ENCODE results near the gene RALGPS1.

The RALGPS1 gene

DNA sequence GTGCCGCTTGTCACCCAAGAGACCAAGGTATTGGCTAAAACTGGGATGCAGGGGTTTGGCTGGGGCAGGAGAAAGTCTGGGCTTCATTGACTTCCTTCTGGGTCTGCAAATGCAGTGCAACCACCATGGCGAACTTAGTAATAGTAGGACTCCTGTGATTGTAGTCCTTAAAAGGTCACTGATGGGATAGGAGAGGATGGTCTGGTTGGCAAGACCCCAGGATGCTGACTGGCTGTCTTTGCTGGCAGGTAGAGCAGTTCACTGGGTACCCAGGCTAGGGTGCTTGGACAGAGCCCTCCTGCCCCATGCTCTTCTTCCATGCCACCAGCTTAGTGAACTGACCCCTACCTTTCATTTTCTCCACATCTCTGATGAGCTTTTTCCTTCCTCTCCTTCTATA is 170.6 kb downstream of the RALGPS1 start:
- no peak for DNase-seq (ENCODE audit: low read depth)
- TF ChIP-seq, protein P1, sequence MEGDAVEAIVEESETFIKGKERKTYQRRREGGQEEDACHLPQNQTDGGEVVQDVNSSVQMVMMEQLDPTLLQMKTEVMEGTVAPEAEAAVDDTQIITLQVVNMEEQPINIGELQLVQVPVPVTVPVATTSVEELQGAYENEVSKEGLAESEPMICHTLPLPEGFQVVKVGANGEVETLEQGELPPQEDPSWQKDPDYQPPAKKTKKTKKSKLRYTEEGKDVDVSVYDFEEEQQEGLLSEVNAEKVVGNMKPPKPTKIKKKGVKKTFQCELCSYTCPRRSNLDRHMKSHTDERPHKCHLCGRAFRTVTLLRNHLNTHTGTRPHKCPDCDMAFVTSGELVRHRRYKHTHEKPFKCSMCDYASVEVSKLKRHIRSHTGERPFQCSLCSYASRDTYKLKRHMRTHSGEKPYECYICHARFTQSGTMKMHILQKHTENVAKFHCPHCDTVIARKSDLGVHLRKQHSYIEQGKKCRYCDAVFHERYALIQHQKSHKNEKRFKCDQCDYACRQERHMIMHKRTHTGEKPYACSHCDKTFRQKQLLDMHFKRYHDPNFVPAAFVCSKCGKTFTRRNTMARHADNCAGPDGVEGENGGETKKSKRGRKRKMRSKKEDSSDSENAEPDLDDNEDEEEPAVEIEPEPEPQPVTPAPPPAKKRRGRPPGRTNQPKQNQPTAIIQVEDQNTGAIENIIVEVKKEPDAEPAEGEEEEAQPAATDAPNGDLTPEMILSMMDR (conservative IDR thresholded peaks at IDR 0.05; ENCODE audit: low read length): no peak
- H3K4me3 ChIP-seq (ENCODE audit: low read length): no peak overlapping the region

DNA sequence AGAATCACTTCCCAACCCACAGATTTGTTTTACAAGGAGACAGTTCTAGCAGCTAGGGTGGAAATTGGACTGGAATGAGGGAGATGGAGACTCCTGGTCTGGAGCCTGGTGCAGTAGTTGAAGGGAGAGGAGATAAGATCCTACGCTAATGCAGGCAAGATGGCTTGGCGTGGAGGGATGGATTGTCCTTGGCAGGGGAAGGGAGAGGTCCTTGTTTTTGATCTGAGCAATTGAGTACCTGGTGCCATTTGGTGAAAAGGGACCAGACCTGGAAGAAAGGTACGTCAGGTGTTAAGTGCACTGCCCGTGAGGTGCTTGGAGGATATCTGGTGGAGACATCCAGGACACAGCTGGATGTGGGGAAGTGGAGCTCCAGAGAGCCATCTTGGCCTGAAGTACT is 172.2 kb downstream of the RALGPS1 start:
- no peak overlapping the region for H3K4me3 ChIP-seq (ENCODE audit: low read length)
- DNase-seq (ENCODE audit: low read depth): no peak
- TF ChIP-seq, protein P1 (conservative IDR thresholded peaks at IDR 0.05; ENCODE audit: low read length): no peak

DNA sequence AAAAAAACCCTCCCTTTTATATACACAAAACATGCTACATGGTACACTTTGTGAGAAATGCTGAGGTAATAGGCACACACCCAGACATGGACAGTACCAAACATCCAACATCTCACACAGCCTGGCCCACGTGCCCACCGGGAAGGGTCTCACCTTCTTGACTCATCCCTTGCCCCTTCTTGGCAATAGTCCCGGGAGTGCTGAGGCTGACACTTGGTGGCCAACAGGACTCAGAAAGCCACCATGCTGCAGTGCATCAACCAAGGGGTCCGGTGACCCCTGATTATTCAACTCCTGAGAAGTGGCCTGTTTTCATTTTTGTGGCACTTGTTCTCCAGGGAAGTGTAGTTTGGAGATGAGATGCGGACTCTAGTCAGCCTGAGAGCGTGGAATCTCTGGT is 172.8 kb downstream of the RALGPS1 start:
- TF ChIP-seq, protein P1 (conservative IDR thresholded peaks at IDR 0.05; ENCODE audit: low read length): no peak
- no peak for DNase-seq (ENCODE audit: low read depth)
- no peak overlapping the region for H3K4me3 ChIP-seq (ENCODE audit: low read length)

DNA sequence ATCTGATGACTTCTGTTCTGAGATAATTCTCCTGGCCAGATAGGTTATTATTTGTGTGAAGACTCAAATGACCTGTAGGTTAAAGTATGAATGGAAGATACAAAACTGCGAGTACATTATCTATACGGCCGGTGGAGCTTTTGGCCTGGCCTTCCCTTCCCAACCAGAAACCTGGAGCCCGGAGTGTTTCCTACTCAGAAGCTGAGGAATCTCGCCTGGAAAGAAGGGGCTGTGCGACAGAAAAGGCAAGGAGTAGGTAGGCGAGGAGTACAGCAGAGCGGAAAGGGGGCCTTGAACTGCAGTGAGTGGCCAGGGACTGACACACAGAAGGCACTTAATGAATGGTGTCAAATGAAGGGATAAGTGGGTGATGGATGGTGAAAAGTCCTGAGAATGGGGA is 173.3 kb downstream of the RALGPS1 start:
- no peak overlapping the region for H3K4me3 ChIP-seq (ENCODE audit: low read length)
- TF ChIP-seq, protein P1 (conservative IDR thresholded peaks at IDR 0.05; ENCODE audit: low read length): no peak
- DNase-seq (ENCODE audit: low read depth): no peak

DNA sequence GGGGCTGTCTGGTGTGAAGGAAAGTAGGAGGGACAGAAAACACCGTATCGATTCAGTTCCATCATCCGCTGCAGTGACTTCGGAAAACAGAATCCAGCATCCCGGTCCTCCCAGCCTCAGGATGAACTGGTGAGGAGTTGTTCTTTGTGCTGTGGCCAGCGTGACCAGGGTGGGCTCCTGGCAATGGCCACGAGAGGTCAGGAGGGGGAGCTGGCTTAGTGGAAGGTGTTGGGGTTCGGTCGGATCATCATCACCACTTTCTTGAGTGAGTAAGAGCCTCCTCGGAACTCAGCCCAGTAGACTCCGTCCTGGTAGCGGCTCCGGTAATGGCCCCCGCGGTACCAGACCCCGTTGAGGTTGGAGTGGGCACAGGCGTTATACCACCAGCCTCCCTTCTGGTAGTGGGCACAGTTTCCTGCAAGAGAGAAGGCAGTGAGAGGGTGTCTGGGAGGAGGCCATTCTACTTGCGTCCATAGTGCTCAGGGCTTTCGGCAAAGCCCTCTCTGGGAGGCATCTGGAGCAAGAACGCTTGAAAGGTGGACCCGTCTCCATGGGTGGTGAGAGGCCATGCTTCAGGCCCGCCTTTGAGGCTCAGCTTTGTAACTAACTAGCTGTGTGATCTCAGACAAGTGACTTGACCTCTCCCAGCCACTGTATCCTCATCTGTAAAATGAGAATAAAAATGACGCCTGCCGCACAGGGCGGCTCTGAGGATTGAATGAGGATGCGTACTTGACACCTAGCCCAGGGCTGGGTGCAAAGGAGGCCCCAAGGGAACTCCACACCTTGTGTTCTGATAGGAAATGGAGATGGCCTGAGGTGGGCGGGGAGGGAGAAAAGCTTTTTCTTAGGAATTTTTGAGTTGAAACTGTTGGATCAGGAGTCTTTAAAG is 174.4 kb downstream of the RALGPS1 start:
- DNase-seq (ENCODE audit: low read depth): no peak
- no peak overlapping the region for H3K4me3 ChIP-seq (ENCODE audit: low read length)
- TF ChIP-seq, protein P1 (conservative IDR thresholded peaks at IDR 0.05; ENCODE audit: low read length): no peak

DNA sequence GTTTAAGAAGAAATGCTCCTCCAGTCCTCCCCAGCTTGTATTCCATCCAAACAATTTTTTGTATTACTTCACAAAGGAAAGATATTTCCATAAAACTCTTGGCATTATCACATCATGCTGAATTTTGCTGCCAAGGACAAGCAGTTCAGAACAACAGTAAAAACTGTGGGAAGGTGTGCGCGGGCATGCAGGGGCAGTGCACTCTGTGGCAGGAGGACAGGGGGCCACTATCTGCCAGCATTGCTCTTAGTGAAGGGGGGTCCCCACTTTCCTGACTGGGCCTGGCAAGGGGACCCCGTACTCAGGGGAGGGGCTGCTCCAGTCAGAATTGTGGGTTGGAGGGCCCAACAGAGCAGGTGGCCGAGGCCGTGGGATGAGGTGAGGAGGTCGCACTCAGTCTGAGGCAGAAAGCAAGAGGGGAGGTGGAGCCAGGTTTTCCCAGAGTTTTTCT is 175.1 kb downstream of the RALGPS1 start:
- DNase-seq (ENCODE audit: low read depth): no peak
- TF ChIP-seq, protein P1 (conservative IDR thresholded peaks at IDR 0.05; ENCODE audit: low read length): no peak

More for the DNA sequence above, 175.1 kb downstream of the RALGPS1 start:
- no peak overlapping the region for H3K4me3 ChIP-seq (ENCODE audit: low read length)
